ENCODE data around the gene H19.

The H19 gene

DNA sequence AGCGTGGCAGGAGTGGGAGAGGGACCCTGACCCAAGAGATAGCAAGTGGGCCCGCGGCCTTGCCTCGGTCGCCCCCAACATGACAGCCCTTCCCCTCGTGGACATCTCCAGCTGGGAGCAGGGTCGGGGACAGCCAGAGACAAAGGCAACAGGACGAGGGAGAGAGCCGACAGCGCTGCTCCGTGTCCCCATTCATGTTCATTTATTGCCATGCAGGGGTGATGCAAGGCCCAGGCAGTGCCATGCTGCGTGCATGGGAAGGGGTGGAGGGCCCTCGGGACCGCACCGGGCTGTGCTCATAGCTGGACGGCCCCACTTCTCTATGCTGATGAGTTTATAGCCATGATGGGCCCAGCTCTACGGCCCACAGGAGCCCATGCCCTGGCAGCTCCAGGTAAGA lies 37.9 kb downstream of the H19 start:
- Histone ChIP-seq H4K8ac (ENCODE audit: low read length) (no peak overlapping the region), H3K4me3 (ENCODE audit: insufficient read depth in 1 of 2, low read depth in 1 of 2, low read length in 2 of 2) (no peak overlapping the region), H3K18ac (ENCODE audit: low read depth in 1 of 2, low read length in 2 of 2) (no peak overlapping the region), H3K4ac (ENCODE audit: low read depth in 1 of 2, low read length in 2 of 2) (no peak overlapping the region), H2AFZ (ENCODE audit: low read depth, low read length) (no peak overlapping the region), H3K36me3 (ENCODE audit: control insufficient read depth in 1 of 2, insufficient read depth in 2 of 2, low read depth in 1 of 2, low read length in 2 of 2) (no peaks in the 10 kb centered on the region), H3K27me3 (ENCODE audit: control insufficient read depth in 1 of 2, insufficient read depth in 1 of 2, low read length in 2 of 2) (no peaks in the 10 kb centered on the region), H4K91ac (ENCODE audit: low read length) (no peak overlapping the region), H3K23ac (ENCODE audit: low read length in 2 of 2) (no peak overlapping the region), H2BK5ac (ENCODE audit: low read depth, low read length, poor library complexity, severe bottlenecking) (no peak overlapping the region), H3K79me1 (replicated peaks; ENCODE audit: low read length, poor library complexity, severe bottlenecking) (no peaks in the 10 kb centered on the region), H3K14ac (ENCODE audit: low read length in 2 of 2) (no peak overlapping the region), H2BK120ac (ENCODE audit: low read depth, low read length) (no peak overlapping the region), H3K9me3 (ENCODE audit: control insufficient read depth, low read length) (no peaks in the 10 kb centered on the region), H2BK12ac (ENCODE audit: low read length in 2 of 2) (no peak overlapping the region), H3K4me2 (ENCODE audit: low read length, poor library complexity, severe bottlenecking) (no peak overlapping the region), H3K27ac (ENCODE audit: low read length, poor library complexity, severe bottlenecking) (no peak overlapping the region), H3K9ac (ENCODE audit: low read length) (no peak overlapping the region), H2AK5ac (ENCODE audit: low read length, severe bottlenecking) (no peak overlapping the region), H2BK15ac (ENCODE audit: low read depth, poor library complexity, severe bottlenecking) (no peak overlapping the region), H3K4me1 (ENCODE audit: control insufficient read depth, insufficient read depth, low read depth, low read length) (no peaks in the 10 kb centered on the region)
- no peak for DNase-seq
- no CpG with 5 or more reads among the region's 17 CpGs for WGBS

DNA sequence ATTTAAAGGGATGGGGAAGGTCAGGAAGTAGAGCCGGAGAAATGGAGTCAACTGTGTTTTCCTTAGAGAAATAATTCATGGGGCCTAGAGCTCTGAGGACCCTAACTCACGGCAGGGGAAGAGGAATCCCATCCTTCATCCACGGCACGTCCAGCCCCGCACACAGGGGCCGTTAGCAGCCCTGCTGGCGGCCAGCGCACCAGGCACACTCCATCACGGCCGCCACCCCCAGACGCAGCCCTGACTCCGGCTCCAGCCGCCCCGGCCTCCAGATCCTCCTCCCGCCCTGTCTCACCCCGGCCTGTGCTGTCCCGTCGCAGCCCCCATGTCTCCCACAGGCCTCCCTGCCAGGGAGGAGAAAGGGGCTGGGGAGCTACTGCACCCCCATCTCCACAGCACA lies 39.3 kb downstream of the H19 start:
- no peak overlapping the region for H2BK5ac ChIP-seq (ENCODE audit: low read depth, low read length, poor library complexity, severe bottlenecking)
- H2AK5ac ChIP-seq (ENCODE audit: low read length, severe bottlenecking), result no peak overlapping the region
- H2BK15ac ChIP-seq (ENCODE audit: low read depth, poor library complexity, severe bottlenecking), result no peak overlapping the region
- no peak for DNase-seq
- no peak overlapping the region for H3K4me2 ChIP-seq (ENCODE audit: low read length, poor library complexity, severe bottlenecking)
- H3K14ac ChIP-seq (ENCODE audit: low read length in 2 of 2), result no peak overlapping the region
- H3K9ac ChIP-seq (ENCODE audit: low read length), result no peak overlapping the region
- no peak overlapping the region for H2AFZ ChIP-seq (ENCODE audit: low read depth, low read length)
- H2BK12ac ChIP-seq (ENCODE audit: low read length in 2 of 2), result no peak overlapping the region
- no CpG with 5 or more reads among the region's 18 CpGs for WGBS
- H3K23ac ChIP-seq (ENCODE audit: low read length in 2 of 2), result no peak overlapping the region
- no peak overlapping the region for H4K91ac ChIP-seq (ENCODE audit: low read length)
- H2BK120ac ChIP-seq (ENCODE audit: low read depth, low read length), result no peak overlapping the region
- H3K9me3 ChIP-seq (ENCODE audit: control insufficient read depth, low read length), result no peaks in the 10 kb centered on the region
- H3K18ac ChIP-seq (ENCODE audit: low read depth in 1 of 2, low read length in 2 of 2), result no peak overlapping the region
- H3K27ac ChIP-seq (ENCODE audit: low read length, poor library complexity, severe bottlenecking), result no peak overlapping the region
- H3K4me3 ChIP-seq (ENCODE audit: insufficient read depth in 1 of 2, low read depth in 1 of 2, low read length in 2 of 2), result no peak overlapping the region
- no peaks in the 10 kb centered on the region for H3K36me3 ChIP-seq (ENCODE audit: control insufficient read depth in 1 of 2, insufficient read depth in 2 of 2, low read depth in 1 of 2, low read length in 2 of 2)
- H4K8ac ChIP-seq (ENCODE audit: low read length), result no peak overlapping the region
- no peak overlapping the region for H3K4ac ChIP-seq (ENCODE audit: low read depth in 1 of 2, low read length in 2 of 2)
- H3K27me3 ChIP-seq (ENCODE audit: control insufficient read depth in 1 of 2, insufficient read depth in 1 of 2, low read length in 2 of 2), result no peaks in the 10 kb centered on the region
- H3K4me1 ChIP-seq (ENCODE audit: control insufficient read depth, insufficient read depth, low read depth, low read length), result no peaks in the 10 kb centered on the region
- H3K79me1 ChIP-seq (replicated peaks; ENCODE audit: low read length, poor library complexity, severe bottlenecking), result no peaks in the 10 kb centered on the region

DNA sequence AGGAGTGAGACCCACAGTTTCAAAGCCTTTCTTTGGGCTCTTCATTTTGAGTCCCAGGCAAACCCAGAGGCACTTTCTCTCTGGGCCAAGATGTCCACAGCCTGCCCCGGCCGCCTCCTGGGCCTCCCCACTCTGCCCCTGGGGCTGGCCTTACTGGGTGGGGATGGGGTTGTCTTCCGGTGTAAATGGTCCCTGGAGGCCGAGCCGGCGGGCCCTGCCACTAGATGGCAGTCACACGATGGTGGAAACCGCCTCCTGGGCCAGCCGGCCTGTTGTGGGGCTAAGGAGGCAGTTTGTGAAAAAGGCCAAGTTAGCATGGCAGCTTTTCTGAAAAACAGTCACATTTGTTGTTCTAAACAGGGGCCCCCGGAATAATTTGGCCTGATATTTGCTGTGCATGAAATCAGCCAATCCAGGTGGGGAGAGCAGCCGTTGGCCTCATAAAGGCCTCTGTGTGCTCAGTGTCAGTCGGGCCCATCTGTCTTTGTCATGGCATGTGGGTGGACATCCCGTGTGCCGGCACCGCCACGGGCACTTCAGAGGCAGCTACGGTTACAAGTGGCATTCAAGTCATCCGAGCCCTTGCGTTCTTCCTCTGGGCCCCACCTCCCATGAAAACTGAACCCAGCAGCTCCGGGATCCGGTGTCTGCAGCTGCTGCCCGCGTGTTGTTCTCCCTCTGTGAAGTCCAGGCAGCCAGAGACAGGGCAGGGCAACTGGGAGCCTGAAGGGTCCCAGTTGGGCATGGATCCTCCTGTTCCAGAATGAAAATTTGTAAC lies 44.0 kb downstream of the H19 start:
- no peak overlapping the region for H3K23ac ChIP-seq (ENCODE audit: low read length in 2 of 2)
- no peak overlapping the region for H4K8ac ChIP-seq (ENCODE audit: low read length)
- no peak for DNase-seq
- H2BK15ac ChIP-seq (ENCODE audit: low read depth, poor library complexity, severe bottlenecking), result no peak overlapping the region
- H4K91ac ChIP-seq (ENCODE audit: low read length), result no peak overlapping the region
- no peaks in the 10 kb centered on the region for H3K4me1 ChIP-seq (ENCODE audit: control insufficient read depth, insufficient read depth, low read depth, low read length)
- WGBS, result no CpG with 5 or more reads among the region's 23 CpGs
- H3K4me3 ChIP-seq (ENCODE audit: insufficient read depth in 1 of 2, low read depth in 1 of 2, low read length in 2 of 2), result no peak overlapping the region
- H2BK12ac ChIP-seq (ENCODE audit: low read length in 2 of 2), result no peak overlapping the region
- no peak overlapping the region for H3K18ac ChIP-seq (ENCODE audit: low read depth in 1 of 2, low read length in 2 of 2)
- no peak overlapping the region for H2AK5ac ChIP-seq (ENCODE audit: low read length, severe bottlenecking)
- no peak overlapping the region for H2AFZ ChIP-seq (ENCODE audit: low read depth, low read length)
- H3K4ac ChIP-seq (ENCODE audit: low read depth in 1 of 2, low read length in 2 of 2), result no peak overlapping the region
- no peaks in the 10 kb centered on the region for H3K9me3 ChIP-seq (ENCODE audit: control insufficient read depth, low read length)
- no peak overlapping the region for H3K27ac ChIP-seq (ENCODE audit: low read length, poor library complexity, severe bottlenecking)
- H3K79me1 ChIP-seq (replicated peaks; ENCODE audit: low read length, poor library complexity, severe bottlenecking), result no peaks in the 10 kb centered on the region
- no peak overlapping the region for H3K14ac ChIP-seq (ENCODE audit: low read length in 2 of 2)
- H3K9ac ChIP-seq (ENCODE audit: low read length), result no peak overlapping the region
- H3K36me3 ChIP-seq (ENCODE audit: control insufficient read depth in 1 of 2, insufficient read depth in 2 of 2, low read depth in 1 of 2, low read length in 2 of 2), result no peaks in the 10 kb centered on the region
- H3K4me2 ChIP-seq (ENCODE audit: low read length, poor library complexity, severe bottlenecking), result no peak overlapping the region
- no peak overlapping the region for H2BK120ac ChIP-seq (ENCODE audit: low read depth, low read length)
- H3K27me3 ChIP-seq (ENCODE audit: control insufficient read depth in 1 of 2, insufficient read depth in 1 of 2, low read length in 2 of 2), result no peaks in the 10 kb centered on the region
- H2BK5ac ChIP-seq (ENCODE audit: low read depth, low read length, poor library complexity, severe bottlenecking), result no peak overlapping the region

DNA sequence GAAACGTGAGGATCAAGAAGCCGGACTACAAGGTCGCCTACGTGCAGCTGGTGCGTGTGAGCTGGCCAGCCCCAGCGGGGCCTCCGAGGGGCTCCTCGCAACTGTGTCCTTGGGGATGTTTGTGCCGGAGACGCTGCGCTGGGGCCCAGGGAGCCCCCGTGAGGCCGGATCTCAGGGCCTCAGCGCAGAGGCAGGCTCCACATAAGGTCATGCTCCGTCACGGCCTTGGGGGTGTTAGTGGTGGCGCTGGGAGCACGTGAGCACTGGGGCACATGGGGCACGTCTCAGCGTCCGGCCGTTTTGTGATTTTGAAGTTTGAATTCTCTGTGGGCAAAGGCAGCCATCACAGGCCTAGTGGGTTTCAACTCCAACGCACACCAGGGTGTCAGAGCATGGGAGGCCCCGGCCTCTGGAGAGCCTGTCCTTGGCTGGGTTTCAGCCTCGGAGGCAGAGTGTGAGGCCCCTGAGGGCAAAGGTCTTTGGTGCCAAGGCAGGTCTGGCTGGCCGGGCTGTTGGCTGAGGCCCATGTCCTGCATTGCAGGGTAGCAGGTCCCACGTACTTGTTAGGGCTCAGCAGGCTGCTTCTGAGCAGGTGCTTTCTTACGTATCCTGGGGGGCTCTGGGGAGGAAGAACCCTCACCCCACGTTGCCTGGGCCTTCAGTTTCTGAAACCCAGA lies 44.7 kb downstream of the H19 start:
- Histone ChIP-seq H2BK120ac (ENCODE audit: low read depth, low read length) (no peak overlapping the region), H3K4me1 (ENCODE audit: control insufficient read depth, insufficient read depth, low read depth, low read length) (no peaks in the 10 kb centered on the region), H3K14ac (ENCODE audit: low read length in 2 of 2) (no peak overlapping the region), H3K27ac (ENCODE audit: low read length, poor library complexity, severe bottlenecking) (no peak overlapping the region), H2AFZ (ENCODE audit: low read depth, low read length) (no peak overlapping the region), H3K36me3 (ENCODE audit: control insufficient read depth in 1 of 2, insufficient read depth in 2 of 2, low read depth in 1 of 2, low read length in 2 of 2) (no peaks in the 10 kb centered on the region), H3K9ac (ENCODE audit: low read length) (no peak overlapping the region), H3K9me3 (ENCODE audit: control insufficient read depth, low read length) (no peaks in the 10 kb centered on the region), H3K18ac (ENCODE audit: low read depth in 1 of 2, low read length in 2 of 2) (no peak overlapping the region), H2AK5ac (ENCODE audit: low read length, severe bottlenecking) (no peak overlapping the region), H2BK5ac (ENCODE audit: low read depth, low read length, poor library complexity, severe bottlenecking) (no peak overlapping the region), H3K23ac (ENCODE audit: low read length in 2 of 2) (no peak overlapping the region), H2BK15ac (ENCODE audit: low read depth, poor library complexity, severe bottlenecking) (no peak overlapping the region), H4K91ac (ENCODE audit: low read length) (no peak overlapping the region), H3K27me3 (ENCODE audit: control insufficient read depth in 1 of 2, insufficient read depth in 1 of 2, low read length in 2 of 2) (no peaks in the 10 kb centered on the region), H3K4me3 (ENCODE audit: insufficient read depth in 1 of 2, low read depth in 1 of 2, low read length in 2 of 2) (no peak overlapping the region), H3K4ac (ENCODE audit: low read depth in 1 of 2, low read length in 2 of 2) (no peak overlapping the region), H3K4me2 (ENCODE audit: low read length, poor library complexity, severe bottlenecking) (no peak overlapping the region), H3K79me1 (replicated peaks; ENCODE audit: low read length, poor library complexity, severe bottlenecking) (no peaks in the 10 kb centered on the region), H2BK12ac (ENCODE audit: low read length in 2 of 2) (no peak overlapping the region), H4K8ac (ENCODE audit: low read length) (no peak overlapping the region)
- DNase-seq, result no peak
- WGBS, result no CpG with 5 or more reads among the region's 29 CpGs

Data from mesenchymal stem cell (in vitro differentiated cells and primary cell).